ENCODE data around the gene CNTNAP2.

Gene CNTNAP2

DNA sequence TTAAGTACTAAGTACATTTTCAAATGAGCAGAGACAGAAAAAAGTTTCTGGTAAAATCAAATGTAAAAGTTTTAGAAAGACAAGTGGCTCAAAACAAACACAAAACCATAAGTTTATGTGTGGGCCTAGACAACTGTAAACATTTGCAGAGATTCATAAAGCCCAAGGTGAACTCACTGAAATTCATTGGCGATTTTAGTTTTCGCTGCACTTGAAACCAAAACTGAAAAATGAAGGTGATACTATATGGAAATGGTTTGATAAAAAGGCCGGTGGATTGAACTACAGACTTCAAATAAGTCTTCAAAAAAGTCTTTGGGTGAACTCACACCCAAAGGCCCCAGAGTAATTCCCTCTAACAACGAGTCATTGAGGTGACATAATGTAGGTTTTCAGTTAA is 1289.0 kb downstream of the CNTNAP2 start:
- DNase-seq (ENCODE audit: low read depth): no peak

DNA sequence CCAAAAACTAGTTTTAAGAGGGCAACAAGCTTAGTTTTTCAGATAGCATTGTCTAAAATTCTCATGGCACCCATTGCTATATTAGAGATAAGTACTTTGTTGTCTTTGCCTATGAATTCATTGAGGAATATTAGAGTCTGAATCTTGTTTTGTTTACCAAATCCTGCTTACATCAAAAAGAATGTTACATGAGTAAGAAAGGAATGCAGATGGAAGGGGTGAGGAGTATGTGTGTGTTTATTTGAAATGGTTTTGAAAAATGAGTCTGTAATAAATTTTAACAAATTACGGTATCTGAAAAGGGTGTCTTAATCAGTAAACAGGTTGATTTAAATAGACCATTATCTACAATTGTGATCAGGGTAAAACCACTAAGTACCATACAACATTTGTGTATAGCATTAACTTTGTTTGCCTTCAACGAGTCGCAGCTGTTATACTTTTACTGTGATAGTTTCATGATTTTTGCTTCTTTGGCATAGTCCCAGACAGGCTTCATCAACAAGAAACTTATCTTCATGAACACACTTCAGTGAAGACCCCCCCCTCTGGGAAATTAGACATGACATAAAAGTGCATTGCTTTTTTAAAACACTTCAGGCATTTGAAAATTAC is 1290.0 kb downstream of the CNTNAP2 start:
- peak; percentile 71 for DNase-seq (ENCODE audit: low read depth)

- no peak for DNase-seq (ENCODE audit: low read depth)
These were observed 1294.5 kb downstream of the CNTNAP2 start for GRCh38 chr7:147411096-147411495.

- peak; percentile 20 for DNase-seq (ENCODE audit: low read depth)
These were observed 1295.5 kb downstream of the CNTNAP2 start for GRCh38 chr7:147412109-147412508.

DNA sequence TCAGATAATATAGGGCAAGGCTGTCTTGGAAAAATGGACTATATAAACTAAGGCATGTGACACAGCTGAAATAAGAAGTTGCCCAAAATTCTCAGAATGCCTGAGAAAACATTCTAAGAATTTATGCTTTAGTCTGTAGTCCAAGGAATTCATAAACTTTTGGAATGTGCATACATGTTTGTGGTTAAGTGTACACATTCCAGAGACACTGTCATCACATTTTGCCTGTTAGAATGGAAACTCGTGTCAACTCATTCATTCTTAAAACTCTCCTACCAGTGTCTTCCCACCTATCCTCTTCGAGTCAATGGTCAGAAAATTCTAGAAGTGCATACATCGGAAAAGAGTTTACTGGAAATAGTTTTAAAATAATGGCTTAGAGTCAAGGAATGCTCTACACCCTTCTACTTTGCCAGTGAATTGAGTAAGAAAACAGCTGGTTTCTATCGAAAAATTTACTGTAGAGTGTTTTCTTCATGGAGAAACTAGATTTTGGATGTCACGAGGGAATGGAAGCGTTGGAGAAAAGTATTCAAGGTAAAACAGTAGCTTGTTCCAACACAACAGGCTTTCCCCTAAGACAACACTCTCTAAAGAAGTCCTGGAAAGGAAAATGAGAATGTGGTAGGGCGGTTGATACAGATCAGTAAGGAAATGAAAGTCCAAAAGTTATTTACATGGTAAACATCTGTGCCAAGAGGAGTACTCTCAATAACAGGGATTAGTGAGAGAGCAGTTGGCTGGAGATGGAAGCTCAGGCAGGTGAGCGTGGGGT is 1296.4 kb downstream of the CNTNAP2 start:
- DNase-seq (ENCODE audit: low read depth): peak; percentile 90

- no peak for DNase-seq (ENCODE audit: low read depth)
These were observed 1296.9 kb downstream of the CNTNAP2 start for GRCh38 chr7:147413557-147413870.

- DNase-seq (ENCODE audit: low read depth): peak; percentile 82
These were observed 1299.4 kb downstream of the CNTNAP2 start for GRCh38 chr7:147415991-147416390.

DNA sequence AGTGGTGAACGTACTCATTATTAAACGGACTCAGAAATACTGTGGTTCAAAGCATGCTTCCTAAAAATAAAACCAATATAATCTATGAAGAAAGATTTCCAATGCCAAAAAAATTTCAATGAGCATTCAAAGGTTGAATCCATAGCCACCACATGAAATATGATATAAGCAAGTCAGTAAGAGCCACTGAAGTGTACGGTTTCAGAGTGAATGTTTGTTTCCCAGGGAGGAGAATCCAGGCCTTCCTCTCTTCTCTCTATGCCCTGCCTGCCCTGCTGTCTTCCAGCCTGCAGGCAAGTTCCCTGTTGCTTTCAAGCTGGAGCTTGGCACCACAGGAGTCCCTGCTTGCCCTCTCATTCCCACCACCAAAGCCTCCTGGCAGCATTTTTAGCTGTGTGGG is 1302.4 kb downstream of the CNTNAP2 start:
- peak; percentile 21 for DNase-seq (ENCODE audit: low read depth)

GRCh38 chr7:147423875-147424274 is 1307.3 kb downstream of the CNTNAP2 start:
- DNase-seq (ENCODE audit: low read depth): no peak

- DNase-seq (ENCODE audit: low read depth): no peak
These were observed 1311.5 kb downstream of the CNTNAP2 start for GRCh38 chr7:147428075-147428474.

DNA sequence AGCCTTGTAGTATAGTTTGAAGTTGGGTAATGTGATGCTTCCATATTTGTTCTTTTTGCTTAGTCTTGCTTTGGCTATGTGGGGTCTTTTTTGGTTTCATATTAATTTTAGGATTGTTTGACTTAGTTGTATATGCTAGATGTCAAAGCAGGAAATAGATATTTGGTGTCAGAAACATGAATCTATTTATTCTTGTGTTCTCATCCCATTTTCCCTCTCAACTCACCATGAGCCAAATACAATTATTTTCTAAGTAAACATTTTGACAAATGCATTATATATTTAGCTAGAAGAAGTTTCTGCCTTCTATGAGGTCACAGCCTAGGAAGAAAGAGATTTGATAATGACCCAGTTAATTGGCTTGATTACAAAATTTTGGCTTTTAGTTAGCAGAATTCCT is 1313.4 kb downstream of the CNTNAP2 start:
- DNase-seq (ENCODE audit: low read depth): no peak

DNA sequence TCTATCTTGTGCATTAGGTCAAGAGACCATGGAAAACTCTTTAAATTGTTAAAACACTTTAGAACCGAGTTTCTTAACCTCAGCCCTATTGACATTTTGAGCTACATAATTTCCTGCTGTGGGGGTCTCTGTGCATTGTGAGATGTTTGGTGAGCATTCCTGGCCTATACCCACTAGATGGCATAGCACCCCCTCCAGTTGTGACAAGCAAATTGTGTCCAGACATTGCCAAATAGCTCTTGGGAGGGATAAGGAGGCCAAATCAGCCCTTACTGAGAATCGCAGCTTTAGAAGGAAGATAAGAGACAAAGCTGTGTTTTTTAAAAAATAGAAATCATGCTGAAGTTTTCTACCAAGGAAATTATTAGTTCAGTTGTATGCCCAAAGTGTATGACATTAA is 1315.5 kb downstream of the CNTNAP2 start:
- DNase-seq (ENCODE audit: low read depth): peak; percentile 7

GRCh38 chr7:147432576-147432975 is 1316.0 kb downstream of the CNTNAP2 start:
- no peak for DNase-seq (ENCODE audit: low read depth)

- DNase-seq (ENCODE audit: low read depth): no peak
These were observed 1320.1 kb downstream of the CNTNAP2 start for GRCh38 chr7:147436718-147437117.

GRCh38 chr7:147438216-147438615 is 1321.6 kb downstream of the CNTNAP2 start:
- peak; percentile 30 for DNase-seq (ENCODE audit: low read depth)

DNA sequence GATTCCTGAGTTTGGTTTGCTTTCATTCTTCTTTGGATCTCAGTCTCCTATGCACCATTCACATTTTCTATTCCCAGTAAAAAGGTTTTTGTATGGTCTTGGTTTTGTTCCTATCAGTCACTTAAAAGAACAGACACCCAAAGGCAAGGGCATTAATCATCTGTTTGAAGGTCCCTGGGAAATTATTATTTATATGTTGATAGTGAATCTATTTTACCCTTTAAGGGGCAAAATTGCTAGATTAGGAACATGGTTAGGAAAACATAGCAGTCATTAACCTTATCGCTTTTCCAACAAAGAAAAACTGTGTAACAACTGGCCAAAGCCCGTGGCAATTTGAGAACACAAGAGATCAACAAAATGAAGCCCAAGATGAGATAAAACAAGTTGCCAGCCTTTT is 1327.3 kb downstream of the CNTNAP2 start:
- DNase-seq (ENCODE audit: low read depth): no peak

GRCh38 chr7:147452816-147453215 is 1336.2 kb downstream of the CNTNAP2 start:
- no peak for DNase-seq (ENCODE audit: low read depth)

DNA sequence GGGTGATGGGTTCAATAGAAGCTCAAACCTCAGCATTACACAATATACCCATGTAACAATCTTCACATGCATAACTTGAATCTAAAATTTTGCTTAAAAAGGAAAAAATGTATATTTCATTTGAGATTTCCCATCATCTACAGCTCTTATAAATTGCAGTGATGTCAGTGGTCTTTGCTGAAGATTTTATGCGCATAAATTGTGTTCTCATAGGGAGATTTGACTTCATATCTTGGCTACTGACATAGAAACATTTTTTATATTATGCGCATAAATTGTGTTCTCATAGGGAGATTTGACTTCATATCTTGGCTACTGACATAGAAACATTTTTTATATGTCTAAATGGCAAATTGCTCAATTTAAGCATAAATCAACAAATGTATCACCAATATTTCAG is 1348.6 kb downstream of the CNTNAP2 start:
- no peak for DNase-seq (ENCODE audit: low read depth)

GRCh38 chr7:147472556-147472955 is 1356.0 kb downstream of the CNTNAP2 start:
- DNase-seq (ENCODE audit: low read depth): no peak

DNA sequence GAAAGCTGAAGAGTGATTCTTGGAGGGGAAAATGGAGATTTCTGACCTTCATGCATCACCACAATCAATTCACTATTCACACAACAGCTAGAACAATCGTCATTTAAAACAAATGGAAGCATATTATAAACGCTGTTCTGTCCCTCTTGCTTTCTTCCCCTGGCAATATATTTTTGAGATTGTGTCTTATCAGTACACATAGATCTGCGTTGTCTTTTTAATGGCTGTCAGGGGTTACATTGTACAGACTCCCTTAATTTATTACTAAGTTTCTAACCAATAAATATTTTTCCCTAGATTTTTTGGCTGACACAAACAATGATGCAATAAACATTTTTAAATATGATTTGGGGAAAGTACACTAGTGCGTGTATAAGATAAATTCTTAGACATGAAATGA is 1358.3 kb downstream of the CNTNAP2 start:
- DNase-seq (ENCODE audit: low read depth): no peak

- no peak for DNase-seq (ENCODE audit: low read depth)
These were observed 1360.9 kb downstream of the CNTNAP2 start for GRCh38 chr7:147477526-147477925.

- no peak for DNase-seq (ENCODE audit: low read depth)
These were observed 1362.2 kb downstream of the CNTNAP2 start for GRCh38 chr7:147478796-147479195.

DNA sequence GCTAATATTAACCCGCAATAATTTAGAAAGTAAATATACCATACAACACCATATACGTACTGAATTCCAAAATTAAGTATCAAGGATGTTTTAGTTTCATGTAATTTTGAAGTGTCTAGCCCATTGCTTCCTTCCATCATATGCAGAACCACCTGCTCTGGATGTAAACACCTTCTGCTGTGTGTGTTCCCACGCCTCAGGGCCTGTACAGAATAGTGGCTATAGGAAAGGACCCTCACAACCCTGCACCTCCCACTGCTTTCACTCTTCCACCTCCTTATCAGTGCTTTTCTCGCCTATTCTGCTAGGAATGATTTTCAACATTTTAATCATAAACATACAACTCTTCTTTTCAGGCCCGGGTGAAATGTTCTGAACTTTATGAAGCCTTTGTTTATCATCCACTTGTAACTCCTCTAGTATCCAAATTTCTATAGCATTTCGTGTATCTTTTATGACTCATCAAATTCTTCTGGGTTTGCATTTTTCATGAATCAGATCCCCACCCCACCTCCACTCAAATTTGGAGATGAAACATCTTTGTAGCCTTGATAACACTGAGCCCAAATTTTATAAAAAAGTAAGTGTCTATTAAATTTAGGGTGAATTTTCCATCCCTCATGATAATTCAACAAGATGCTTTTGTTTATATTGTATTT is 1367.2 kb downstream of the CNTNAP2 start:
- DNase-seq (ENCODE audit: low read depth): peak; percentile 11

Data from iris pigment epithelial cell (primary cell).